Epithelial cell of prostate (primary cell): ENCODE data around the gene PTGER3.
"Not testable (repeated sequence)": the region's sequence is repeated elsewhere in the genome, so short reads cannot be mapped to it uniquely, and the experiment has no call there.

ENCODE experiments used
- DNase-seq: peaks from one replicate; pipeline ENCODE4 v3.0.0-alpha.2; 2011; ENCODE audit warnings: low read depth, low spot score
- H3K27ac ChIP-seq: fragments of 450-650 bp; 2 replicates; pipeline ENCODE4 v1.5.1; 2017; ENCODE audit warnings: mild to moderate bottlenecking

The PTGER3 gene

GRCh38 chr1:70970407-70970806 lies 77.2 kb downstream of the PTGER3 start:
- no peak for DNase-seq
- H3K27ac ChIP-seq = no peak overlapping the region

GRCh38 chr1:70966018-70966638 lies 81.5 kb downstream of the PTGER3 start:
- H3K27ac ChIP-seq = no peak overlapping the region
- no peak for DNase-seq

- DNase-seq = no peak
These were observed 84.2 kb downstream of the PTGER3 start for GRCh38 chr1:70963374-70963773.

GRCh38 chr1:70961374-70961975 lies 86.1 kb downstream of the PTGER3 start:
- no peak for DNase-seq
- H3K27ac ChIP-seq = no peak overlapping the region

More at GRCh38 chr1:70963374-70963773, 84.2 kb downstream of the PTGER3 start:
- H3K27ac ChIP-seq = no peak overlapping the region

- no peak overlapping the region for H3K27ac ChIP-seq
- DNase-seq = no peak
These were observed 99.1 kb downstream of the PTGER3 start for GRCh38 chr1:70948396-70949017.

- DNase-seq = no peak
- H3K27ac ChIP-seq = no peak overlapping the region
These were observed 99.8 kb downstream of the PTGER3 start for GRCh38 chr1:70947835-70948234.

GRCh38 chr1:70945676-70946075 lies 101.9 kb downstream of the PTGER3 start:
- no peak overlapping the region for H3K27ac ChIP-seq
- DNase-seq = no peak

- H3K27ac ChIP-seq = no peak overlapping the region
- DNase-seq = no peak
These were observed 102.4 kb downstream of the PTGER3 start for GRCh38 chr1:70945251-70945650.

GRCh38 chr1:70941563-70941962 lies 106.1 kb downstream of the PTGER3 start:
- no peak for DNase-seq
- no peak overlapping the region for H3K27ac ChIP-seq

- DNase-seq = not testable (repeated sequence)
These were observed 107.2 kb downstream of the PTGER3 start for GRCh38 chr1:70940398-70940797.

GRCh38 chr1:70934194-70934961 lies 113.2 kb downstream of the PTGER3 start:
- H3K27ac ChIP-seq = no peak overlapping the region
- no peak for DNase-seq

More at GRCh38 chr1:70940398-70940797, 107.2 kb downstream of the PTGER3 start:
- H3K27ac ChIP-seq = not testable (repeated sequence)

GRCh38 chr1:70930062-70930461 lies 117.6 kb downstream of the PTGER3 start:
- H3K27ac ChIP-seq = no peak overlapping the region
- no peak for DNase-seq

- H3K27ac ChIP-seq = no peak overlapping the region
- no peak for DNase-seq
These were observed 125.4 kb downstream of the PTGER3 start for GRCh38 chr1:70922196-70922595.
